Fibroblast of upper back skin (primary cell): ENCODE results near the gene TMC2.
"Not testable (repeated sequence)": the region's sequence is repeated elsewhere in the genome, so short reads cannot be mapped to it uniquely, and the experiment has no call there.

ENCODE experiments used
- DNase-seq: peaks from one replicate; pipeline ENCODE4 v3.0.0-alpha.2; 2013

Gene TMC2, protein sequence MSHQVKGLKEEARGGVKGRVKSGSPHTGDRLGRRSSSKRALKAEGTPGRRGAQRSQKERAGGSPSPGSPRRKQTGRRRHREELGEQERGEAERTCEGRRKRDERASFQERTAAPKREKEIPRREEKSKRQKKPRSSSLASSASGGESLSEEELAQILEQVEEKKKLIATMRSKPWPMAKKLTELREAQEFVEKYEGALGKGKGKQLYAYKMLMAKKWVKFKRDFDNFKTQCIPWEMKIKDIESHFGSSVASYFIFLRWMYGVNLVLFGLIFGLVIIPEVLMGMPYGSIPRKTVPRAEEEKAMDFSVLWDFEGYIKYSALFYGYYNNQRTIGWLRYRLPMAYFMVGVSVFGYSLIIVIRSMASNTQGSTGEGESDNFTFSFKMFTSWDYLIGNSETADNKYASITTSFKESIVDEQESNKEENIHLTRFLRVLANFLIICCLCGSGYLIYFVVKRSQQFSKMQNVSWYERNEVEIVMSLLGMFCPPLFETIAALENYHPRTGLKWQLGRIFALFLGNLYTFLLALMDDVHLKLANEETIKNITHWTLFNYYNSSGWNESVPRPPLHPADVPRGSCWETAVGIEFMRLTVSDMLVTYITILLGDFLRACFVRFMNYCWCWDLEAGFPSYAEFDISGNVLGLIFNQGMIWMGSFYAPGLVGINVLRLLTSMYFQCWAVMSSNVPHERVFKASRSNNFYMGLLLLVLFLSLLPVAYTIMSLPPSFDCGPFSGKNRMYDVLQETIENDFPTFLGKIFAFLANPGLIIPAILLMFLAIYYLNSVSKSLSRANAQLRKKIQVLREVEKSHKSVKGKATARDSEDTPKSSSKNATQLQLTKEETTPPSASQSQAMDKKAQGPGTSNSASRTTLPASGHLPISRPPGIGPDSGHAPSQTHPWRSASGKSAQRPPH

DNA sequence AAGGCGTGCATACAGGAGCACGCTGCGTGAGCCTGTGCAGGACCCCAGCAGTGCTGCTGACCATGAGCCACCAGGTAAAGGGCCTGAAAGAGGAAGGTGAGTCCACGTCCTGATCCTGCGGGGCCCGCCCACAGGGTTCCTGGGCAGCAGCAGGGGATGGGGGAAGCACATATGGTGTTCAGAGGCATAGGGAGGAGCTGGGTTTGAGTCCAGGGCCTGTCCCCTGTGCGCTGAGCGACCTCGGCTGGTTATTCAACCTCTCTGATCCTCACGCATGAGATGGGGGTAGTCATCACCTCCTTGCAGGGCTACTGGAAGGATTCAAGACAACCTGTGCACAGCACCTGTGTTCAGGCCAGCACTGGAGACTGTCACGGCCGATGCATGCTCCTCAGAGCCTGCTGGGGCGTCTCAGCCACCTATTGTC, at the start of gene TMC2:
TSS of gene TMC2 (plus strand) at position 14 of the 427 bp plus-strand sequence. CDS start at position 63, 49 bp downstream.
- DNase-seq, result no peak

DNA sequence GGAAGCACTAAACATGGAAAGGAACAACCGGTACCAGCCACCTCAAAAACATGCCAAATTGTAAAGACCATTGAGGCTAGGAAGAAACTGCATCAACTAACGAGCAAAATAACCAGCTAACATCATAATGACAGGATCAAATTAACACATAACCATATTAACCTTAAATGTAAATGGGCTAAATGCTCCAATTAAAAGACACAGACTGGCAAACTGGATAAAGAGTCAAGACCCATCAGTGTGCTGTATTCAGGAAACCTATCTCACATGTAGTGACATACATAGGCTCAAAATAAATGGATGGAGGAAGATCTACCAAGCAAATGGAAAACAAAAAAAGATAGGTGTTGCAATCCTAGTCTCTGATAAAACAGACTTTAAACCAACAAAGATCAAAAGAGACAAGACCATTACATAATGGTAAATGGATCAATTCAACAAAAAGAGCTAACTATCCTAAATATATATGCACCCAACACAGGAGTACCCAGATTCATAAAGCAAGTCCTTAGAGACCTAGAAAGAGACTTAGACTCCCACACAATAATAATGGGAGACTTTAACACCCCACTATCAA, 33.5 kb upstream of the TMC2 start:
- not testable (repeated sequence) for DNase-seq

DNA sequence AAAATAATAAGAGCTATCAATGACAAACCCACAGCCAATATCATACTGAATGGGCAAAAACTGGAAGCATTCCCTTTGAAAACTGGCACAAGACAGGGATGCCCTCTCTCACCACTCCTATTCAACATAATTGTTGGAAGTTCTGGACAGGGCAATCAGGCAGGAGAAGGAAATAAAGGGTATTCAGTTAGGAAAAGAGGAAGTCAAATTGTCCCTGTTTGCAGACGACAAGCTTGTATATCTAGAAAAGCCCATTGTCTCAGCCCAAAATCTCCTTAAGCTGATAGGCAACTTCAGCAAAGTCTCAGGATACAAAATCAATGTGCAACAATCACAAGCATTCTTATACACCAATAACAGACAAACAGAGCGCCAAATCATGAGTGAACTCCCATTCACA, 31.6 kb upstream of the TMC2 start:
- not testable (repeated sequence) for DNase-seq

DNA sequence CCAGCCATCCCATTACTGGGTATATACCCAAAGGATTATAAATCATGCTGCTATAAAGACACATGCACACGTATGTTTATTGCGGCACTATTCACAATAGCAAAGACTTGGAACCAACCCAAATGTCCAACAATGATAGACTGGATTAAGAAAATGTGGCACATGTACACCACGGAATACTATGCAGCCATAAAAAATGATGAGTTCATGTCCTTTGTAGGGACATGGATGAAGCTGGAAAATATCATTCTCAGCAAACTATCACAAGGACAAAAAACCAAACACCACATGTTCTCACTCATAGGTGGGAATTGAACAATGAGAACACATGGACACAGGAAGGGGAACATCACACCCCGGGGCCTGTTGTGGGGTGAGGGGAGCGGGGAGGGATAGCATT, 29.9 kb upstream of the TMC2 start:
- DNase-seq, result not testable (repeated sequence)

DNA sequence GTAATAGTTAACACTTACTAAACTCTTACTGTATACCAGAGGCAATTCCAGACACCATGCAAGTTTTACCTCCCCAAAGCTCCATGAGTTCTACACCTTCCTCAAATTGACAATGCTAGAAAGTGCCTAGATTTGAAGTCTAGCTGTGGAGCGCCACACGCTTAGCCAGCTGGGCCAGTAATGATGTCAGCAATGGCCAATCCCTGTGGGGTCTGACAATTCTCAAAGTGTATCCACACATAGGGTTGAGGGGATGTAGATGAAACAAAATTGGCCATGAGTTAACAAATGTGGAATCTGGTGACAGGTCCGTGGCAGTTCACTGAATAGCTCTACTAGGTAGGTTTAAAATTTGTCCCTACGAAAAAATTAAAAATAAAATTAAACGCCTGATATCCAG, 28.9 kb upstream of the TMC2 start:
- DNase-seq, result peak; percentile 25

DNA sequence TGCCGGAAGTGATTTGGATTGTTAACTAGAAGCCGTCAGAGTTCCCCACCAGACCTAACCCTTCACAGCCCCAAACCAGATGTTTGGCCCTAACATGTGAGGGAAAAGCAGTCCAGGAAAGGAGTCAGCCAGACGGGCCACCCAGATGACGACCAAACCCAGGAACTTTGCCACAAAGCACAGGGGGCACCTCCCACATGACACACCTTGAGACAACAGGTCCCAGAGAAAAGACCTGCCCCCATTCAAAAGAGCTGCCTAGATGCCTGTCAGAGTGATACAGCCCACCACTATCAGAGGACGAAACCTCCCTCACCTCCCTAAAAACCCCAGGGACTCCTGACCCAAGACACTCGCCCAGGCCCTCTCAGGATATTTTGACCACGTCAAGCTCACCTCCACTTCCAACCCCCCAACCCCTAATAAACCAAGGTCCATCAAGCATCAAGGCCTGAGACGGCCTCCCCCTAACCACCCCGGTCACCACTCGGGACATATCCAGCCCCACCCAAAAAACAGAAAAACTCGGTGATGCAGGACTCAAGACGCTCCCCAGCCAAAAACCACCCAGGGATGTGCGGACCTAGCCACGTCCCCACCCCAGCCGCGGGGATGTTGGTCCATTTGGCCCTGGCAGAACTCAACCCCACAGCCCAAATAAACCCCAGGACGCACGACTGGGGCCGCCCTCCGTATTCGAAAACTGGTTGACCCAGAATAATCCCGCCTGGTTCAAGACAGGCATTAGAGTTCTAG, 28.3 kb upstream of the TMC2 start:
- DNase-seq, result peak; percentile 42

DNA sequence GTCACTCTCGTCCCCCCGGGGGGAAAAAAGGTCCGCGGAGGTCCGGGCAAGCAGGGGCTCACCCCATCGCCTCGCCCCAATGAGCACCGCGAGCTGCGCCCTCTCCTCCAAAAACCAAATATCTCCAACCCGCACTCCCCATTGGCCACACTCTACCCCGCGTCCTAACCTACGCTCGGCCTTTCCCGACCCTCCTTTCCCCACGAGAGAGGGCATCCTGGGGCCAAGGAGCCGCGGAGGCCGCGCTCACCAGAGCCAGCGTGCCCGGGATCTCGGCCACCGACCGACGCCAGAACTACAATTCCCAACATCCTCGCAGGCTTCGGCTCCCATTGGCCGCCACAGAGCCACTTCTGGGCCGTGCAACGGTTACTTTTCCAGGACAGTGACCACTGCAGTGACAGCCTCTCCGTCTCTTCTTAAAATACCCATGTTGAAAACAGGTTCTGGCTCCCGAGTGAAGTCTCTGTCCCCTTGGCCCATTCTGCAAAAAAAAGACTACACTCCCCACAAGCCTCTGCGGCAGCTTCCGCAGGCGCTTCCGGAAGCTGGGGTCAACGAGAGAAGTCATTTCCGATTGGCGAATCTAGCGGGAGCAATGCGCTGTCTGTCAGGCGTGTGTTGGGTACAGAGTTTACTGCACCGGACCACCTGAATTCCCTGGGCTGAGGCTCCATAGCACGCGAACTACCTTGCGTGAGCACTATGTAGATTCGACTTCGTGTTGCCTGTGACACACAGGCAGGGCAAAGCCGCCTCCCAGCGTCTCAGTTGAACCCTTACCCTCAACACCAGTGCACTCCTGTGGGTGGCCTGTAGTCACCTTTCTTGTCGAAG, 27.5 kb upstream of the TMC2 start, which contains the start of gene ZNF343:
TSS of gene ZNF343 (minus strand) at position 285 of the 837 bp plus-strand sequence. CDS start 15,020 bp downstream, outside the sequence.
- DNase-seq, result peak; percentile 80

DNA sequence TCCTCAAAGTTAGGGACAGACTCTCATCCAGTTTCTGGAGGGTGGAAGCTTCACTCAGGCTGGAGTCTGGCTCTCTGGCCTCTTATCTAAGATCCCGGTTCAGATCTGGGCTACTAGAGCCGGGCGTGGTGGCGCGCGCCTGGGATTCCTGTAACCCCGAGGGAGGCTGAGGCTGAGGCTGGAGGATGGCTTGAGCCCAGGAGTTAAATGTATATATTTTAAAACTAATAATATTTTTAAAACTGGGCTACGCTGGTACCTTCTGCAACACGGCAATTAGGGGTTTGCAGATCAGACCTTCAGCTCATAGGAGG, 26.9 kb upstream of the TMC2 start:
- peak; percentile 22 for DNase-seq

DNA sequence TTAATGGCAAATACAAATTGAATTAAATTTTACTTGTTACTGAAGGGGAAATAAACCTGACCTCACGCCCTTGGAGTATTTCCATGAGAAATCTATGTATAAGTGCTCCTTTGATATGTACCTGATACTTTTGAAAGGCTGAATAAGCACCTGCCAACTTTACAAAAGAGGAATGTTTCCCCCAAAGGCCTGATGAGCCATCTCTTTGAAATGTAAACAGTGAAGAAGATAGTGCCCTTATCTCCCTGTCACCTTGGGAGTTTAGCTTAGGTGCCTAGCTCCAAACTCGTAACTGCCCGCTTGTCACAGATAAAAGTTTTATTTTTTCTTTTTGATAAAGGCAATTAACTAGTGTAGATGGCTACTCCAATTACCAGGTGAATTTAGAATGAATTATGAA, 26.6 kb upstream of the TMC2 start:
- no peak for DNase-seq

DNA sequence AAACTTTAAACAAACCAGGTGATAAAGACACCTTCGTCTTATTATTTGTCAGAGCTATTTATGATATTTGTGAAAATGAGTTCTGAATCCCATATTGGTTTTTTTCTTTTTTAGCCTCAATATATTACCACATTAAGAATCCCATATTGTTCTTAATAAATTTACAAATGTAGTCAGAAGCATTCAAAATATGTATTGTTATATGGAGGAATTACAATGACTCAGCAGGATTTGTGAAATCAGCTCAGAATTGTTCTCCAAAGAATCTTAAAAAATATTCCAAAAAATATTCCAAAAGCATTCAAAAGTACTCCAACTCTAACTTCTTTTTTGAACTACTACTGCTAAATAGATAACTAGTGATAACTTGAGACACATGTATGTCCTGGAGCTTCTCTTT, 21.2 kb upstream of the TMC2 start:
- DNase-seq, result peak; percentile 22

DNA sequence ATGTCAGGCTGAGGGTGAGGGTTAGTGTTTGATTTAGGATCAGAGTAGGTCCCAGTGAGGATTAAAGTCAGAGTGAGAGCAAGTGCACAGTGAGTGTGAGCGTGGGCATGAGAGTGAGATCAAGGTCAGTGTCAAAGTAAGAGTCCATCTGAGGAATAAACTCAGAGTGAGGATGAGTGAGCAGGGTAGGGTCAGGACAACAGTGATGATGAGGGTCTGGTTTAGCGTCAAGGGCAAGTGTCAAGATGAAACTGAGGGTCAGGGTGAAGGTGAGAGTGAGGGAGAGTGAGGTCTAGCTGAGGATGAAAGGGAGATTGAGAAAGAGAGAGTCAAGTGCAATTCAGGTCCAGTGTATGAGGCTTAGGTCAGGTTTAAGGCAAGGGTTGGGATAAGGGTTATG, 20.0 kb upstream of the TMC2 start:
- no peak for DNase-seq

DNA sequence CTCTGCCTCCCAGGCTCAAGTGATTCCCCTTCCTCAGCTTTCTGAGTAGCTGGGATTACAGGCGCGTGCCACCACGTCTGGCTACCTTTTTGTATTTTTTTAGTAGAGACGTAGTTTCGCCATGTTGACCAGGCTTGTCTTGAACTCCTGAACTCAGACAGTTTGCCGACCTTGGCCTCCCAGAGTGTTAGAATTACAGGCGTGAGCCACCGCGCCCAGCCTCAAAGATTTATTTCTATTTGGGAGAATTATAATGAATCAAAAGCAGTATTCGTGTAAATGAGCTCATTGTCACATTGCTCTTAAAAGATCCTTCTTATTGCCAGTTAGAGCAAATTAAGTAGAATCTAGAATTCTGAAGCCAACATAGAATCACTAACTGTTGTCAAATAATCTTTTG, 18.3 kb upstream of the TMC2 start:
- DNase-seq, result no peak

DNA sequence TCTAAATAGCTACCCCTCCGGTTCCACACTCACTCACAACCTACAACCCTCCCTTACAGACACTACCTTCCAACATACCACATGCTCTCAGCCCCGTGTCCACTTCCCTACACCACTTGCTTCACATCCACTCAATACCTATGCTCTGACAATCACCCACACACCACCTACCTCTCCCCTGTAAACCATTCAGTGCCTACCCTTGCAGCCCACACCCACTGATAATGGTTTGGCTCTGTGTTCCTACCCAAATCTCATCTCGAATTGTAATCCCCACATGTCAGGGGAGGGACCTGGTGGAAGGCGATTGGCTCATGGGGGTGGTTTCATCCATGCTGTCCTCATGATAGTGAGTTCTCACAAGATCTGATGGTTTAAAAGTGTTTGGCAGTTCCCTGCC, 17.8 kb upstream of the TMC2 start:
- no peak for DNase-seq

DNA sequence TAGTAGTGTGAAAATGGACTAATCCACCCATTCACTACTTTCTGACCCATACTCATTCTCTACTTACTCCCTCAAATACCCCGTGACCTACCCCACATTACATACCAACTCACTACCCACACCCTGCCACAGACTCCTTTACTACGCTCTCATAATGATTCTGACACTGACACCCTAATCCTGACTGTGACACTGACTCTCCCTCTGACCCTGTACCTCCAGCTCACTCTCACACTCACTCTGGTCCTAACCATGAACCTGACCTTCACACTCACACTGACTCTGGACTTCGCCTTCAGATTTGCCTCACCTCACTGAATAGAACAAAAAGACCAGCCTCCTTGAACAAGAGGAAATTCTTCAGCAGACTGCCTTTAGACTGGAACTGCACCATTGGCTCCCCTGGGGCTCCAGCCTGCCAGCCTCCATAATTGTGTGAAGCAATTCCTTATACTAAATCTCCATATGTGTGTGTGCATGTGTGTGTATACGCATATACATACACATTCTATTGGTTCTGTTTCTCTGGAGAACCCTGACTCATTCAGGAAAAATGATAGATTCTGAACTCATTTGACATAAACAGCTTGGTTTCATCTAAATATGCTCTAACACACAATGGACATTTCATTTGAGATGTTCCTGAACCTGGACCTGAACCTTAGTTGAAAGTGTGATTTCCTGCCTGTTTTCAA, 17.1 kb upstream of the TMC2 start:
- peak; percentile 92 for DNase-seq

DNA sequence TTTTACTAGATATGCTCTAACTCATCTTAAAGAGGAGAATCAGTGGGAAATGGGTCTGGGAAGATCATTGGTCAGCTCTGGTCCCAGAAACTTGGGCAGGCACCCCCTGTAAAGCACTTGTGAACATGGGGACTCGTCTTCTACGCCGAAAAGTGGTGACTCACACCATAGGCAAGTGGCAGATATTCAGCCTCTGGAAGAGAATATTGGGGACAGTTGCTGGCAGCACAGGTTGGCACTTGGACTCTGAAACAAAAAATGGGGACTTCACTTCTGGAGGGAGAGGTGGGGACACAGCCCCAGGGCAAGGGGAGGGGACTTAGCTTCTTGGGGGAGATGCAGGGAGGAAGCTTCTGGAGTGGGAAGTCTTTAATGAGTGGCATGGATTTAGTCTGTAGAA, 15.8 kb upstream of the TMC2 start:
- DNase-seq, result no peak

DNA sequence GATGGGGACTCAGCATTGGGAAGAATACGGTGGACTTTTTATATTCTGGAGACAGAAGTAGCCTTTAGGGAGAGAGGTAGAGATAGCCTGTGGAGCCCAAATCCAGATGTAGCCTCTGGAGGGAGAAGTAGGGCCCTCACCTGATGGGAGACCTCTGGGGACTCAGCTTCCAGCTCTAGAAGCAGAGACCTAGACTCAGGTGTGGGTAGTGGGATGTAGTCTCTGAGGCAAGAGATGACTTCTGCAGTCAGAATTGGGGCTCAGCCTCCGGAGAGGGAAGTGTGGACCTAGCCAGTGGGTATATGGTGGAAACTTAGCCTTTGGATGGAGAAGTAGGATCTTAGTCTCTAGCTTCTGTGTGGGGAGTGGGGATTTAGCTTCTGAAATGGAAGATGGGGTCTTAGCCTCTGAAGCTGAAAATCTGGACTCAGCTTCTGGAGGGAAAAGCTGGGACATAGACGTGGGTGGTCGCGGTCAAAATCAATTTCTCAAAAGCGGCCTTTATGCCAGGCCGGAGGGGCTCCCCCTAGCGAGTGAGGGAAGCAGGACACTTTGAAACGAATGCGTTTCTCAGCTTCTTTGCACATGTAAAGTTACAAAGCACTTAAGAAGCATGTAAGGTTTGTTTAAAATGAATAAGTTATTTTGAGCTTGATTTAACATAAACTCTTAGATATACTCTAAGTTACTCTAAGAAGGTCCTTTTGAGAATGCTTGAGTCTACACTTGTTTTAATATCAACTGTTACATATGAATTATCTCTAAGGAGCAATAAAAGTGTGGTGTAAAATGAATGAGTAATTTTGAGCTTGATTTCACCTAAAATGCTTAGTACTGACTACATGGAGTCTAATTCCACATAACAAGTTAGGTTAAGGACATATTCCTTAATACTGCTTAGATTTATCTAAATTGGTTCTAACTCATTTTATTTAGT, 14.7 kb upstream of the TMC2 start:
- DNase-seq, result peak; percentile 33

DNA sequence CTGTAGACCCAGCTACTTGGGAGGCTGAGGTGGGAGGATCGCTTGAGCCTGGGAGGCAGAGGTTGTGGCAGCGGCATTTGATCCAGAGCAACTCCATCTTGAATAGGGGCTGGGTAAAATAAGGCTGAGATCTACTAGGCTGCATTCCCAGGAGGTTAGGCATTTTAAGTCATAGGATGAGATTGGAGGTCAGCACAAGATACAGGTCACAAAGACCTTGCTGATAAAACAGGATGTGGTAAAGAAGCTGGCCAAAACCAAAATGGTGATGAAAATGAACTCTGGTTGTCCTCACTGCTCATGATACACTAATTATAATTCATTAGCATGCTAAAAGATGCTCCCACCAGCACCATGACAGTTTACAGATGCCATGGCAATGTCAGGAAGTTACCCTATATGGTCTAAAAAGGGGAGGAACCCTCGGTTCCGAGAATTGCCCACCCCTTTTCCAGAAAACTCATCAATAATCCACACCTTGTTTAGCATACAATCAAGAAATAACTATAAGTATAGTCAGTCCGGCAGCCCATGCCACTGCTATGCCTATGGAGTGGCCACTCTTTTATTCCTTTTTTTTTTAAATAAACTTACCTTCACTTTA, 13.4 kb upstream of the TMC2 start:
- not testable (repeated sequence) for DNase-seq

DNA sequence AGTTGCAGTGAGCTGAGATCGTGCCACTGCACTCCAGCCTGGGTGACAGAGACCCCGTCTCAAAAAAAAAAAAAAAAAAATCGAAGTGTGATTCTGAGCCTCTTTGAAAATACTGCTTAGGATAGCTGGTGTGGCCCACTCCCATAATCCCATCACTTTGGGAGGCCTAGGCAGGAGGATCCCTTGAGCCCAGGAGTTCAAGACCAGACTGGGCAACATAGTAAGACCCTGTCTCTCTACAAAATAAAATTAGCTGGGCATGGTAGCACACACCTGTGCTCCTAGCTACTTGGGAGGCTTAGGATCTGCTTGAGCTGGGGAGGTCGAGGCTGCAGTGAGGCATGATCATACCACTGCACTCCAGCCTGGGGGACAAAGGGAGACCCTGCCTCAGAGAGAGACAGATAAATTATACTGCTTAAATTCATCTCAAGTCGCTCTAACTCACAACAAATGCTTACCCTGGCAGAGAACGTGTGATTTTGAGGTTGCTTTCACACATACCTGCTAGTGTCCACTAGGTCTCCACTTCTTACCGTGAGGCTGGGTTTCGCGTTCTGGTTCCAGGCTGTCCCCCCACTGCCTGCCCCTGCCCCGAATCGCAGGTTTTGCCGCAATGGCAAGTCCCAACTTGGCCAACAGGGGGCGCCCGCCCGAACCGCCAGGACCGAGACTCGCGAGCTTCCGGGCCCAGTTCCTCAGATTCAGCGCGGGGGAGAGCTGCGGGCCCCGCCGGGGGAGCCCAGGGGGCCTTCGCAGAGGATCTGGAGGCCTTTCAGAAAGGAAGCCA, 12.3 kb upstream of the TMC2 start:
- DNase-seq, result peak; percentile 77
